IPS-18c (cell line): ENCODE data around the gene HBQ1.
"Not testable (repeated sequence)": the region's sequence is repeated elsewhere in the genome, so short reads cannot be mapped to it uniquely, and the experiment has no call there.

Experiments
- H3K4me3 ChIP-seq: 2 replicates; pipeline ENCODE4 v1.7.0; 2013; ENCODE audit warnings: low read depth, mild to moderate bottlenecking, low read length, moderate library complexity; ENCODE audit not compliant: insufficient read depth
- H3K9me3 ChIP-seq: one replicate; pipeline ENCODE4 v1.6.1; 2013; ENCODE audit warnings: mild to moderate bottlenecking, low read length, moderate library complexity; ENCODE audit not compliant: control insufficient read depth, insufficient read depth

The HBQ1 gene

GRCh38 chr16:170088-170507 is 10.2 kb upstream of the HBQ1 start:
- H3K9me3 ChIP-seq, H3K4me3 ChIP-seq: not testable (repeated sequence)

- H3K4me3 ChIP-seq, result no peak overlapping the region
Measured at GRCh38 chr16:170788-171187, 9.5 kb upstream of the HBQ1 start.

GRCh38 chr16:172374-172941 is 7.8 kb upstream of the HBQ1 start, which contains the start of gene HBA2:
HBA2 (plus strand) TSS chr16:172876; CDS start chr16:172913, 37 bp downstream.
- not testable (repeated sequence) for H3K4me3 ChIP-seq

More at GRCh38 chr16:170788-171187, 9.5 kb upstream of the HBQ1 start:
- H3K9me3 ChIP-seq, result peaks cover 2% of the 10 kb centered on the region

GRCh38 chr16:173211-173854 is 6.9 kb upstream of the HBQ1 start:
- H3K9me3 ChIP-seq, H3K4me3 ChIP-seq: not testable (repeated sequence)

More at GRCh38 chr16:172374-172941, 7.8 kb upstream of the HBQ1 start, which contains the start of gene HBA2:
- not testable (repeated sequence) for H3K9me3 ChIP-seq

GRCh38 chr16:173928-174769 is 6.1 kb upstream of the HBQ1 start:
- H3K9me3 ChIP-seq, H3K4me3 ChIP-seq: not testable (repeated sequence)

GRCh38 chr16:175011-175949 is 5.0 kb upstream of the HBQ1 start:
- Histone ChIP-seq H3K4me3 (no peak overlapping the region), H3K9me3 (no peaks in the 10 kb centered on the region)

- not testable (repeated sequence) for H3K4me3 ChIP-seq, H3K9me3 ChIP-seq
Measured at GRCh38 chr16:176006-176405, 4.3 kb upstream of the HBQ1 start.

- not testable (repeated sequence) for H3K9me3 ChIP-seq, H3K4me3 ChIP-seq
Measured at GRCh38 chr16:176477-177382, 3.5 kb upstream of the HBQ1 start, which contains the start of gene HBA1. HBA1 (plus strand) TSS chr16:176680; CDS start chr16:176717, 37 bp downstream.

- H3K9me3 ChIP-seq, result no peaks in the 10 kb centered on the region
- H3K4me3 ChIP-seq, result no peak overlapping the region
Measured at GRCh38 chr16:177394-177822, 2.9 kb upstream of the HBQ1 start.

- Histone ChIP-seq H3K4me3 (no peak overlapping the region), H3K9me3 (no peaks in the 10 kb centered on the region)
Measured at GRCh38 chr16:177981-178667, 2.1 kb upstream of the HBQ1 start.

GRCh38 chr16:178668-179015 is 1.6 kb upstream of the HBQ1 start:
- Histone ChIP-seq H3K4me3 (no peak overlapping the region), H3K9me3 (no peaks in the 10 kb centered on the region)

- H3K4me3 ChIP-seq, result no peak overlapping the region
- H3K9me3 ChIP-seq, result no peaks in the 10 kb centered on the region
Measured at GRCh38 chr16:179211-180092, 807 bp upstream of the HBQ1 start.

- Histone ChIP-seq H3K4me3 (peak overlapping the region; percentile 43), H3K9me3 (no peaks in the 10 kb centered on the region)
Measured at GRCh38 chr16:180681-181564, 664 bp downstream of the HBQ1 start.

GRCh38 chr16:181565-182021 is 1.3 kb downstream of the HBQ1 start:
- H3K4me3 ChIP-seq, result no peak overlapping the region
- no peaks in the 10 kb centered on the region for H3K9me3 ChIP-seq
